GM21381 (cell line): ENCODE results near the gene MAMSTR.
A peak's percentile ranks its signal among the peaks of the same experiment; 100 is the strongest.

Experiments used
- ATAC-seq: cut with Tn5 transposase; IDR thresholded peaks from one replicate; pipeline ENCODE4 v1.9.1; 2021; ENCODE audit warnings: mild to moderate bottlenecking, moderate library complexity; ENCODE audit not compliant: unreplicated experiment

The MAMSTR gene

DNA sequence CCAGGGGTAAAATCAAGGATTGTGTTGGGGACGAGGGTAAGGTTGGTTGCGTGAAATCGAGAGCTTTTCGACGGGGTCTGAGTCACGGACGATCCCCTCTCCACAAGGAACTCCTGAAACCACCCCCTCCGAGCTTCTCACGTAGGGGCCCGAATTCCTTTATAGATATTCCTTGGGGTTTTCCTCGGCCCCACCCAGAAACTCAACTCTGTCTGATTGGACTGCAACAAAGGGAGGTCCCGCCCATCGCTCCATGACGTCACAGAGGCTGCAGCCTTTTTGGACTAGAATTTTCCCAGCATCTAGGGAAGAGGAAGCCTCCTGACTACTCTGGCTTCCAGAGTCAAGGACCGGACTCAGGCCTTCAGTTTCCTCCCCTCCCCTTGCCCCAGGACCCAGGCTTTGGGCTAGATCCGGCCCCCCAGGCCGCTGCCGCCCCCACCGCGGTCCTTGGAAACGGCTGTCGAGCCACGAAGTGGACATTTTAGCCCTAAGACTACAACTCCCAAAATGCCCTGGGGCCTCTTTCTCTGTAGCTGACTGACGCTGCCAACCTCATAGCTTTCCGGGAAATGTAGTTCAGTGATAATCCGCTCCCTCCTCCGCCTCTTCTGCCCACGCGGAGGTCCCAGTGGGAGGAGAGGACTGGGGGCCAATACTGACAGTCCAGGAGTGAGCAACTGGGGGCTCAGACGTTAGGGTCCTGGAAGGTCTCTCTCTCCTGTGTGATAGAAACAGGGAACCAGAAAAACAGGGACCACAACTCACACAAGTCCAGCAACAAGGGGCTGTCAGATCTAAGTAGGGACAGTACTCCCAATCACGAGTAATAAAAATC is 27.4 kb upstream of the MAMSTR start, which contains the start of gene IZUMO1:
Gene IZUMO1, minus strand, starts transcription at position 172 of the 838 bp plus-strand sequence. CDS start 1,050 bp downstream, outside the sequence.
- no peak for ATAC-seq

GRCh38 chr19:48746110-48746509 is 26.6 kb upstream of the MAMSTR start:
- no peak for ATAC-seq

GRCh38 chr19:48745208-48745995 is 25.9 kb upstream of the MAMSTR start:
- ATAC-seq: no peak

GRCh38 chr19:48742096-48742495 is 22.6 kb upstream of the MAMSTR start:
- ATAC-seq: no peak

DNA sequence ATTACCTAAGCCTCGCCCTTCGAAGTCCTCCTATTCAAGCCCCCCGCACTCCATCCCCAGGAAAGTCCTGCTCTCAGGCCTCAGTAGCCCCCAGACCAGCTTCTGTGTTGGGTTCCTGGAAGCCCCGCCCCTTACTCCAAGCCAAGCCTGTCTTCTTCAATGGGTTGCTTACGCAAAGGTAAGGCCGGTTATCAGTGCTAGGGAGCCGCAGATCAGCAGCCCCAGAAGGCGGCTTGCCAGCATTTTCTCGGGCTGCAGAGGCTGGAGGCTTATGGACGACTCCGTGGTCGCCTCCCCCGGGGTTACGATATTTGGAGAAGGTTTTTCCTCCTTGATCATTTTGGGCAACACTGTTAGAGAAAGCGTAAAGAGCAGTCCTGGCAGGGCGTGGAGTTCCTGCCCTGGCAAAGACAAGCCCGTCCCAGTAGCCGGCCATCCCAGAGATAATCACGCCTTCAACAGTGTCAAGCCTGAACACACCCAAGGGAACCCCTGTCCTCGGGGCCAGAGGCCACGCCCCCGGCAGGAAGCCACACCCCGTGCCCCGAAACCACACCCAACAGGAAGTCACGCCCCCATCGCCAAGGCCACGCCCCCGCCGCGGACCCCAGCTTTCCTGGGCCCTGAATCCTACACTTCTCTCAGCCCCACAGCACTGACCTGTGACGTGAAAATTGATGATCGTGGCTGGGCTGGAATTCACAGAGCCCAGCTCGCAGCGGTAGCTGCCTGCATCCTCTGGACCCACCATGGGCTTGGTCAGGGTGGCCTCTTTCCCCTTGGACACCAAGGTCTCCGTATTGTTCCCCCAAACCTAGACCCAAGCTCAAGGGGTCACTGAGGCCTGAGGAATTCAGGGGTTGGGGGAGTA is 21.8 kb upstream of the MAMSTR start:
- ATAC-seq: no peak

DNA sequence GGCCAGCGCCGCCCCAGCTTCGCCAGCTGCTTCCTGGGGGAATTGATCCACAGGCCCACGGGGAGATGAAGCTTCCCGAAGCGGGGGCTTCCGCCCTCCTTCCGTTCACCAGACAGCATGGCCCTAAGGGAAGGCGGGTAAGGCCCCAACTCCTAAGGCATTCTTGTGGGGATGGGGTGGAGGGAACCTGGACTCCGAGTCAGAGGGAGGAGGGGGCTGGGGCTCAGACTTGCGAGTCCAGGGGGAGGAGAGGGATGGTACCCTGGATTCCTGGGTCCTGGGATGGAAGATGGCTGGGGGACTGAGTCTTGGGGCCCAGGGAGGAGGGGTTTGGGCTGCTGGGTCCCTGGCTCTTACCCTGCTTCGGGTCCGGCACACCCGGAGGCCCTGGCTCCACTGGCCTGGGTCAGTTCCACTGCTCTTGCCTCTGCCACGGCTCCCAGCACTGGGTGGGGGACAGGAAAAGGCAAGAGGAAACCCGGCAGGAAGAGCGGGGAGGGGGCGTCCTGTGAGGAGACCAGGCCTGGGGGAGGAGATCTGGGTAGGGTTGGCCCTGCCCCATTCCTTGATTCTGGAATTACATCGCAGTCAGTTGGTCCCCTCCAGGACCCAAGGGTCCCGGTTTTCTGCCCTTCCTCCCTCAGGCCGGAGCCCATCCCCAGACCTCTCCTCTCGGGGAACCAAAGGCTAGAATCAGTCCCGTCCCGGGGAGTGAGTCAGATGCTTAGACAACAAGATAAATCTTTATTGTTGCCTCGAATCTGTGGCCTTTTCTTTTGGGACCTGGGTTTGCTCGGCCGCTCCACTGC is 20.8 kb upstream of the MAMSTR start, which contains the start of gene RASIP1:
Gene RASIP1, minus strand, starts transcription at position 447 of the 809 bp plus-strand sequence. Its CDS starts 328 bp downstream, at position 119.
- no peak for ATAC-seq

DNA sequence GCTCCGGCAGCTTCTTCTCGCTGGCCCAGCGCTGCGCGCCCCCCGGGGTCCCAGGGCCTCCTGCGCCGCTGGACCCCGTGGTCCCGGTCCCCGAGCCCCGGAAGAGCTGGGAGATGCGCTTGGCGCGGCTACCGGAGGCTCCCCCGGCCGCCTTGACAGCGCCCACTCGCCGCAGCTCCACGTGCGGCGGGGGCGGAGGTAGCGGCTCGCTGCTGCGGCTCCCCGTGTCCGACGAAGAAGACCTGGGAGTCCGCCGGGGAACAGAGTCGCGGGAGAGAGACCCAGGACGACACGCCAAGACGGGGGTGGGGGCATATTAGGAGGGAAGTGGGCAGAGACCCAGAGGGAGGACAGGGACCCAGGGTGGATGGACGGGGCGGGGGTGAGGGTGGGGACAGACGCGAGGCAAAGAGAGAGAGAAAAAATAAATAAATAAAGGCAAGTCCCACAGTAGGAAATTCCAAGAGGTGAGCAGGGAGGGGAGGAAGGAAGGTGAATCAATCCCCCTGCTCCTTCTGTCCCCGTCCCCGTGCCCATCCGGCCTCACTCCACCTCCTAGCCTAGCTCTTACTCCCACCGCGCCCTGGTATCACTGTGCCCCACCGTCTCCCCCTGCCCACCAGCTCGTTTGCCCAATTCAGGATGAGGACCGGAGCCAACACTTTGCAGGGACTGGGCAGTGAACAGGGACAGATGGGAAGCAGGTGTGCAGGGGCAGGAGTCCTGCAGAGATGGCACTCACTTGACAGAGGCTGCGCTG is 20.1 kb upstream of the MAMSTR start:
- no peak for ATAC-seq

- ATAC-seq: peak; percentile 79
These were observed 19.3 kb upstream of the MAMSTR start for GRCh38 chr19:48738557-48739403.

- ATAC-seq: no peak
These were observed 18.0 kb upstream of the MAMSTR start for GRCh38 chr19:48737360-48737998.

- ATAC-seq: no peak
These were observed 15.6 kb upstream of the MAMSTR start for GRCh38 chr19:48735031-48735615.

GRCh38 chr19:48734625-48735024 is 15.1 kb upstream of the MAMSTR start:
- no peak for ATAC-seq

GRCh38 chr19:48731452-48731851 is 11.9 kb upstream of the MAMSTR start:
- no peak for ATAC-seq

DNA sequence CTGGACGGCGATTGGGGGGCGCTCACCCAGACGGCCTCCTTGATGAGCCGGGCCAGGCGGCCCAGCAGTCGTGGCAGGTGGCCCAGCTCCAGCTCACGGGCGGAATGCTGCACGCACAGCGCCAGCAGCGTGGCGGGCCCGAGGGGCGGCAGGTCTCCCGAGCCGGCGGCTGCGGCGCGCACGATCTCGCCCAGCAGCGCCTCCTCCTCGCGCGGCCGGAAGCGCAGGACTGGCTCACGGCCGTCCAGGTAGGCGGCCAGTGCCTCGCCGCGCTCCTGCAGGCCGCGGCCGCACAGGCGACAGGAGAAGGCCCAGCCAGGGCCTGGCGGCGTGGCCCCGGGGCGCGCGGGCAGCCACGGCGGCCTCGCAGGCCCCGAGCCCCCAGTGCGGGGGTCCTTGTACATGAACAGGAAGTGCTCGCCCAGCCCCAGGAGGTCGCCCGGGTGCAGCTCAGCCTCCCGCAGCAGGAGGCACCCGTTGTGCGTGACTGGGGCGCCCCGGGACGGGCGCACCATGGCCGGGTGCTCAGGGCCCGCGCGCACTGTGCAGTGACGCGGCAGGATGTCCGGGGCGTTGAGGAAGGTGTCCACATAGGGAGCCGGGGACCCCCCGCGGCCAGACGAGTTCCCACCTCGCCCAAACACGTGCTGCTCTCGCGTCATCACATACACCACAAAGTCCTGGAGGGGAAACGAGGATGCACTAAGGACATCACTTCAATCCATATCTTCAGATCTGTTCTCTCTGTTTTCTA is 9.6 kb upstream of the MAMSTR start:
- no peak for ATAC-seq

DNA sequence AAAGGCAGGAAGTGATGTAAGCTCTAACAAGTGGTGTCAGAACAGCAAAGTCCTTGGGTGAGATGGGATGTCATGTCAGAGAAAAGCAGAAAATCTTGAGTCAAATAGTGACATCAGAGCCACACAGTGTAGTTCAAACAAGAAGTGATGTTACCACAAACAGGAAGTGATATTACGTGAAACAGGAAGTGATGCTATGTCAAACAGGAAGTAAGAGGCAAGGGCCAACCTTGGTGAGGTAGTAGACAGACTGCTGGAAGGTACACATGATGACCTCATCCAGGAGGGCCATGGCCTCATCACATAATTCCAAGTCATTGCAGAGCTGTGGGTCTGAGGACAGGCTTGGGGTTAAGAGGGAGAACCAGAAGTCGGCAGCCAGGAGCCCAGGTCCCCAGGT is 7.0 kb upstream of the MAMSTR start:
- no peak for ATAC-seq

- no peak for ATAC-seq
These were observed 5.5 kb upstream of the MAMSTR start for GRCh38 chr19:48724796-48725753.
